ENCODE measurements around the gene IDUA.

DNA sequence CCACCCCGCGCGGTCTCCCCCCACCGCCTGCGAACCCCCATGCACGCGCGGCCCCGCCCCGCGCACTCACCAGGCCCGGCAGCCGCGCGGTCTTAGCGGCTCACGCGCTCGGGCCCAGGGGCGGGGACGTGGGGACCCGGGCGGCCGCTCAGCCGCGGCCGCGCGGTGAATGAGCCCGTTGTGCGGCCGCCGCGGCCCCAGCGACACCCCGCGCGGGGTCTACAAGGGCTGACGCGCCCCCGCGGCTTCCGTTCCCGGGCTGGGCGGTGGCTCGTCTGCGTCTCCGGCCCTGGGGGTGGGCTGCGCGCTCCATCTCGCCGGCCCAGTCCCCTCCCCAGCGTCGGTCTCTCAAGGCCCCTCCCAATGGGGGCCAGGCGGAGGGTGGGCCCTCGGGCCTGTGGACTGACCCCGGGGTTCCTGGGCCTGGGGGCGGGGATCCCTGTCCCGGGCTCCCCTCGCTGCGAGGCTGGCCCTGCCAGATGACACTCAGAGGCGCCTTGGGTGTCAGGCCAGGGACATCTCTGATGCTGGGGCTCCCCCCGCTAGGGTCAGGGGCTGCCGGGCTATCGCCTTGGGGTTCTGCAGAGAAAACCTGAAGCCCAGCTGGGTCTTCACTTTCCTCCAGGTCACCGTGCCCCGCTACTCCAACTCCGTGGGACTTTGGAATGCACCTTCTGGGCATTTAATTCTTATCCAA lies 10.7 kb downstream of the IDUA start:
- TF ChIP-seq CTCF (optimal IDR thresholded peaks at IDR 0.05 in 1 of 3, IDR thresholded peaks at IDR 0.05 in 1 of 3, conservative IDR thresholded peaks at IDR 0.05 in 1 of 3; ENCODE audit: extremely low read depth in 1 of 3, insufficient read depth in 2 of 3, low read length in 3 of 3) (no peak), EZH2 (IDR thresholded peaks at IDR 0.05; ENCODE audit: low read length) (peak; percentile 68)
